Anterior cingulate cortex (tissue), 58 donors: ENCODE results near the gene KCNJ6.

Experiments used
- DNase-seq, 58 donors: peaks; one replicate each; lab custom pipeline; 2025; lab: John Stamatoyannopoulos, UW

The KCNJ6 gene

GRCh38 chr21:37828556-37828955, 87.7 kb downstream of the KCNJ6 start:
- DNase-seq: peak in 18 of 58 donors; percentile 5 to 73 (median 24)

- no peak for DNase-seq
These were observed 88.3 kb downstream of the KCNJ6 start for GRCh38 chr21:37827913-37828312.

GRCh38 chr21:37821786-37822450, 94.3 kb downstream of the KCNJ6 start:
- DNase-seq: no peak

DNA sequence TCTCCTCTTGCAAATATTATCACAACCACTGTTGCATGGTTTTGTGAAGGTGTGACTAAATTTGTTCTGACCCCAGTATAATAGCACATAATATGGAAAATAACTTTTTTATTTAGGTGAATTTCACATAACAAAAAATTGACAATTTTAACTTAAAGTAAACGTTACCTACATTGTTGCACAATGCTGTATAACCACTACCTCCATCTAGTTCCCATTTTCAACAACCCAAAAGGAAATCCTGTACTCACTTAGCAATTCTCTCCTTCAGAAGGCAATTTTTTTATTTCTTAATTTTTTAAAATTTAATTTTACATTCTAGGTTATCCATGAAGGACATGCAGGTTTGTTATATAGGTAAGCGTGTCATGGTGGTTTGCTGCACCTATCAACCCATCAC, 95.2 kb downstream of the KCNJ6 start:
- no peak for DNase-seq

- no peak for DNase-seq
These were observed 96.9 kb downstream of the KCNJ6 start for GRCh38 chr21:37819372-37819771.

DNA sequence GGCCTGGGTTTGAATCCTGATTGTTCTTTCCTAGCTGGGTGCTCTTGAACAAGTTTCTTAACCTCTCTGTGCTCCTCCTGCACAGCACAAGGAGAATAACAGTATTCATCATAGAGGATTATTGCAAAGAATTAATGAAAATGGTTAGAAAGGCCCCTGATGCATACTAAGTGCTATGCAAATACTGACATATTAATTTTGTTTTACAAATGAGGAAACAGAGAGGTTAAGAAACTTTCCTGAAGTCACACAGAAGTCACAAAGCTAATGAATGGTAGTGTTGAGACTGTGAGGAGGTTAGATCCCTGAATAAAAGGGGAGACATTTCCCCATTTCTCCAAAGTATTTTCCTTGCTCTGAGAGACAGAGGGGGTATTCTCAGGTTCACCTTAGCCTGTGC, 99.0 kb downstream of the KCNJ6 start:
- DNase-seq: no peak

DNA sequence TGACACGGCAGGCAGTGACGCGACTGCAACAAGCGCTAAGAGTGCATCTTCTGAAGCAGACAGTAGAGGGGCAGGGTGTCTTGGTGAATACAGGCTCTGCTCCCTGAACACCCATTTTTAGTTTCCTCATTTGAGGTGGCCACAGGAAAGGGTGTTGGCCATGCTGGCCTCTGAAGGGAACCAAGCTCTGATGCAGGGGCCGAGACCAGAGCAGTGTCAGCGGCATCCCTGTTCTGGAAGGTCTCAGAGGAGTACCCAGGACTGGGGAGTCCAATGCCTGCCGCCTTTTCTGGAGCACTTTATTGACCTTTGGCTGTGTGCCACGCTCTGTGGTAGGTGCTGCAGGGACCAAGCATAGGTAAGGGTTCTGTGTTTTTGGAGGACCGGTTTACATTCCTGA, 100.4 kb downstream of the KCNJ6 start:
- no peak for DNase-seq

GRCh38 chr21:37811711-37812110, 104.5 kb downstream of the KCNJ6 start:
- DNase-seq: no peak

- DNase-seq: no peak
These were observed 108.0 kb downstream of the KCNJ6 start for GRCh38 chr21:37808261-37808660.

- no peak for DNase-seq
These were observed 111.0 kb downstream of the KCNJ6 start for GRCh38 chr21:37805266-37805665.

DNA sequence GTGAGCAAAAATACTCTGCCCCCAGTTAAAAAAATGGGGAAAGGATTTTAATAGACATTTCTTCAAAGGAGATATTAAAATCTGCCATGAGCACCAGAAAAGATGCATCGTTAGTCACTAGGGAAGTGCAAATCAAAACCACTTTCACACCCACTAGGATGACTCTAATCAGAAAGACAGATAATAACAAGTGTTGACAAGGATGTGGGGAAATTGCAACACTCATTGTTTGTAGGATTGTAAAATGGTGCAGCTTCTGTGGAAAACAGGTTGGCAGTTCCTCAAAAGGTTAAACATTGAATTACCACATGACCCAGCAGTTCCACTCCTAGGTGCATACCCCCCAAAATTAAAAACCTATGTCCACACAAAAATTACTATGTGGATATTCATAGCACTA, 112.3 kb downstream of the KCNJ6 start:
- DNase-seq: no peak

GRCh38 chr21:37803101-37803651, 113.1 kb downstream of the KCNJ6 start:
- DNase-seq: no peak

DNA sequence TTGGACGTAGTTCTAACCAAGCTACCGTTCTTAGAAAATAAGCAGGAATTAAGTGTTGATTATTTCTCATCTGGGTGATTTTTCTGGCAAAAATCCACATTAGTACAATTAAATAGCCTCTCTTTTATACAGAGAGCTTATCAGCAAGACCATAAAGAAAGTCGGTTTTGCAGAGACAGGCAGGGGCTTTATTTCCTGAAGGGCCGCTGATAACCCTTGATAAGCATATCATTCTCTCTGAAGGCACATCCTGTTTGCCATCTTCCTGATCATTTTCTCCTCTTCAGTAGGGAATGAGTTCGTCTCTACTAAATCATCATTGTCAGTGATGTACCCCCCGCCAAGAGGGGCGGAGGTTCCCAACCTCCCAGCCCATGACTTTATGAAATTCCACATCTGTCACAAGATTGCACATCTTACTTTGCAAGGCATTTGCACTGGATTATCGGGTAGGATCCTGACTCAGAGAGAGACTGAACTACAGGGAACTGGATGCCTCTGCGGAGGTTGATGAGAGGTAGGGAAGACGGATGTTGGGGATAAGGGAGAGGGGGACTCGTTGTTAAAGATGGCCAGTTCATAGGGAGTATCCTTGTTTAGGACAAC, 115.7 kb downstream of the KCNJ6 start:
- no peak for DNase-seq

DNA sequence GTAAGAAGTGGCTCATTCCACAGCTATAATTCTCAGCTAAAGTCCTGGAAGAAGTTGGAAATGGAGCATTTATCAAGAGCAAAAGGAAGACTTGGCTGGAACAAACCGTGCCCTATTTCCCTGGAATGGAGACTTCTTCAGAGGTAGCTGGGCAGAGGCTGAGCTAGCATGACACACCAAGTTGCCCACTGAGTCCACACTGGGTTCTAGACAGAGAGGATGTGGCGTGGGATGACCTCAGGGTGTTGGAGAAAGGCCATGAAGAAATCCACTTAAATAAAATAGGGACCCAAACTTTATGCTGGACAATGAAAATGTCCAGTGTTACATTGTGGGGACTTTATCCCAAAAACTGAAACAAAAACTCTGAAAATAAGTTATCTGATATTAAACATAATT, 116.2 kb downstream of the KCNJ6 start:
- DNase-seq: no peak

GRCh38 chr21:37799211-37800056, 116.8 kb downstream of the KCNJ6 start:
- DNase-seq: no peak

DNA sequence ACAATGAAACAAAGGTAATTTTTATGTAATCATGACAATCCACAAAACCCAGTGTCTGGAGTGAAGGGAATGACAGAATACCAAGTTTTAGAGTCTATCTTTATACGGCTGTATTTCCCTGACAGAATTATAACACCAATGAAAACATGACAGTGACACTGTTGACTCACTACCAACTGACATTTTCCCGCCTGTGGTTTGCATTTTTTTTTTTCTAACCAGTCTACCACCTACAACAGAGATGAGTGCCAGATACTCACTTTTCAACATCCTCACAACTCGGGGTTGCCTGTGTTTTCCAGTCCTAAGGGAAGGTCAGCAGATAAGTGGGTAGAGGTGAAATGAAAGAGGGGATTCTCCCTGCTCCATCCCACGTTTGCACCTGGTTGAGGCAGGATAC, 118.9 kb downstream of the KCNJ6 start:
- no peak for DNase-seq

- DNase-seq: no peak
These were observed 120.2 kb downstream of the KCNJ6 start for GRCh38 chr21:37796011-37796410.

DNA sequence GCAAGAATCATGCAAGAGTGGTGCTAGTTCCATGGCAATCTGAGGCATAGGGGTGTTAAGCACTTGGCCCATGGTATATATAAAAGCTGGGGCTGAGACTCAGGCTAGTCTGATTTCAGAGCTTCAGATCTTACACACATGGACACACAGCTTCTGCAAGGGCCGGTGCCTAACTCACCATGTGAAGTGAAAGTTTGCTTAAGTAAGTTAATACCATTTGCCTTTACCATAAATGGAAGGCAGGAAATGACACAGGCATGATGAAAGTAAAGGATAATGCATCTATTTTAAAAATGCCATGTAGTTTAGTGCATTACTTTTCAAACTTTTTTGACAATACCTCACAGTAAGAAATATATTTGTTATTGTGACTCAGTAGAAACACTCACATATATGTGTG, 122.6 kb downstream of the KCNJ6 start:
- no peak for DNase-seq

GRCh38 chr21:37792046-37792445, 124.2 kb downstream of the KCNJ6 start:
- no peak for DNase-seq

GRCh38 chr21:37790905-37791304, 125.4 kb downstream of the KCNJ6 start:
- DNase-seq: peak in 1 of 58 donors; percentile 5

DNA sequence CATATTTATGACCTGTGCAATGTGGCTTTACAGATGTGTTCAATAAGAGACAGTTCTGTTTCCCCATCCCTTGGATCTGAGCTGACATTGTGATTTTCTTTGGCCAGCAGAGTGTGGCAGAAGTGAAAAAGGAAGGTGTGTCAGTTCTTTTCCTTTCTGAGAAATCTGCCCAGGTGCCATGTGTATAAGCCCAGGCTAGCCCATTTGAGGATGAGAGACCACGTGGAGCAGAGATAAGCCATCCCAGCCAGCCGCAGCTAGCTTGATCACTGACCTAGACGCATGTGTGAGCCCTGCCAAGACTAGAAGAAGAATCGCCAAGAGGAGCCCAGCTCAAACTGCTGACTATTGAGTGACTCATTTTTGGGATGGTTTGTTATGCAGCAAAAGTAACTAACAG, 127.8 kb downstream of the KCNJ6 start:
- no peak for DNase-seq
